GM12891 (cell line): ENCODE measurements around the gene URGCP.

Experiments
- DNase-seq: peaks from one replicate; pipeline ENCODE4 v3.0.0; 2011; ENCODE audit warnings: low spot score; ENCODE audit not compliant: insufficient read length
- FAIRE-seq: peaks from 2 replicates; lab custom pipeline; 2011; peaks lifted over from hg19 to GRCh38; lab: Jason Lieb, UNC
- PAX5 ChIP-seq: IDR thresholded peaks from 2 replicates; pipeline ENCODE4 v1.6.1; 2011; ENCODE audit warnings: low read length, moderate library complexity, mild to moderate bottlenecking; ENCODE audit not compliant: insufficient read depth, severe bottlenecking
- POLR2A ChIP-seq: IDR thresholded peaks from 2 replicates; pipeline ENCODE4 v1.6.1; 2011; ENCODE audit warnings: low read depth, low read length, control low read depth
- POLR2AphosphoS5 ChIP-seq: IDR thresholded peaks from 2 replicates; pipeline ENCODE4 v1.6.1; 2011; ENCODE audit warnings: low read depth, low read length, control low read depth
- POU2F2 ChIP-seq: IDR thresholded peaks from 2 replicates; pipeline ENCODE4 v1.6.1; 2011; ENCODE audit warnings: low read depth, mild to moderate bottlenecking, control low read depth, low read length, moderate library complexity
- SPI1 ChIP-seq: IDR thresholded peaks from 2 replicates; pipeline ENCODE4 v1.6.1; 2011; ENCODE audit warnings: low read depth, low read length, control low read depth
- TAF1 ChIP-seq: IDR thresholded peaks from 2 replicates; pipeline ENCODE4 v1.6.1; 2011; ENCODE audit warnings: low read depth, low read length, control low read depth

Gene URGCP

DNA sequence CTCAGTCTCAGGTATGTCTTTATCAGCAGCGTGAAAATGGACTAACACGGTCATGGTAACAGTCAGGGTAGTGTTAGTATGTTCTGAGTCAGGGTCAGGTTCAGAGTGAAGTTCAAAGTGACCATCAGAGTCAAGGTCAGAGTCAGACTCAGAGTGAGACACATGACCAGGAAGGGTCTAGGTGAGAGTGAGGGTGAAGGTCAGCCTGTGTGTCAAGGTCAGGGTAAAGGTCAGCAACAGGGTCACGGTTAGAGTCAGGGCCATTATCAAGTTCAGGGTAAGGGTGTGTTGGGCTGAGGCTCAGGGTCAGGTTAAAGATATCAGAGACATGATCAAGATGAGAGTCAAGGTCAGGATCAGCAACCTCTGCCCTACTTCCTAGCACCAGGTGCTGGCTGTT lies 41.1 kb downstream of the URGCP start:
- FAIRE-seq (no peak), DNase-seq (no peak)
- TF ChIP-seq POLR2AphosphoS5 (0 out of 2 replicates have a peak, but pooled peaks have one; percentile 41), PAX5 (no peak)

DNA sequence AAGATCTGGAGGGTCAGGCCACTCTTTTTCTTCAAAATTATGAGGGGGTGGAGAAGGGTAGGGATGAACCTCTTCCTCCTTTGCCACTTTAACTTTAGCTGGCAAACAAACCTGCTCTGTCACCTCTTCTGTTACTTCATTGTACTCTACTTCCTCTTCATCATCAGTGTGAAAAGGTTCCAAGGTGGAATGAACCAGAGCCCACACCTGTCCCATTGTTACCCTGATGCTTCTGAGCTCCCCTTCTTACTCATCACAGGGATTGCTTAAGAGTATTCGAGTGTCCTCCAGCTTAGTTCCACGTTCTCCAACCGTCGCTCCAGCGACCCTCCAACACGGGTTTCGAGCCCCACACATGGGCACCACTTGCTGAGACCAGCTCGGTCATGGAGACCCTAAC lies 42.3 kb downstream of the URGCP start:
- TF ChIP-seq POLR2AphosphoS5 (no peak), PAX5 (no peak), SPI1 (no peak), TAF1 (no peak), POU2F2 (no peak), POLR2A (no peak)
- DNase-seq (no peak), FAIRE-seq (no peak)

DNA sequence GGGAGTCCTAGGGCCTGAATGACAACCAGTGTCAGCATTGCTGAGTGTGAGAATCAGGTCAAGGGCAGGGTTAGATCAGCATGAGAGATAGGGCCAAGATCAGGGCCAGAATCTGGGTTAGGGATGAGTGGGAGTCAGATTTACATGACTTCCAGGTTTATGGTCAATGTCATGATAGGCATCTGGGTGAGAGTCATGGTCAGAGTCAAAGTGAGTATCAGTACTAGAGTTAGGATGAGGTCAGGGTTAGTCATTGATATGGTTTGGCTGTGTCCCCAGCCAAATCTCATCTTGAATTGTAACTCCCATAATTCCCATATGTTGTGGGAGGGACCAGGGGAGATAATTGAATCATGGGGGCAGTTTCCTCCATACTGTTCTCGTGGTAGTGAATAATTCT lies 49.4 kb downstream of the URGCP start:
- TF ChIP-seq POU2F2, result no peak
- TF ChIP-seq TAF1, result no peak
- no peak for TF ChIP-seq POLR2AphosphoS5
- no peak for TF ChIP-seq POLR2A
- TF ChIP-seq SPI1, result no peak
- no peak for TF ChIP-seq PAX5
- FAIRE-seq (no peak), DNase-seq (no peak)

DNA sequence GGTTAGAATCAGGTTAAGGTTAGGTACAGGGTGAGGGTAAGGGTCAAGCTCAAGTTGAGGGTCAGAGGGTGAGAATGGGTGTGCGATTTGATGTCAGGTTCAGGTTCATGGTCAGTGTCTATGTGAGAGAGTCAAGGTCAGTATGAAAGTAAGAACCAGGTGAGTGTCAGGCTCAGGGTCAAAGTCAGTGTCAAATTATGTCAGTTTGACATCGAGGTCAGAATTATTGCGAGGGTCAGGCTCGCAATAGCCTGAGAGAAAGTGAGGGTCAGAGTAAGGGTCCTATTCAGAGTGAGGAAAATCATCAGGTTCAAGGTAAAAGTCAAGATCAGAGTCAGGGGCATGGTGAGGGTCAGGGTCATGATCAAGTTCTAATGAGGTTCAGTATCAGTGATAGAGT lies 50.1 kb downstream of the URGCP start:
- DNase-seq (no peak), FAIRE-seq (no peak)
- TF ChIP-seq TAF1, result no peak
- no peak for TF ChIP-seq SPI1
- no peak for TF ChIP-seq PAX5

DNA sequence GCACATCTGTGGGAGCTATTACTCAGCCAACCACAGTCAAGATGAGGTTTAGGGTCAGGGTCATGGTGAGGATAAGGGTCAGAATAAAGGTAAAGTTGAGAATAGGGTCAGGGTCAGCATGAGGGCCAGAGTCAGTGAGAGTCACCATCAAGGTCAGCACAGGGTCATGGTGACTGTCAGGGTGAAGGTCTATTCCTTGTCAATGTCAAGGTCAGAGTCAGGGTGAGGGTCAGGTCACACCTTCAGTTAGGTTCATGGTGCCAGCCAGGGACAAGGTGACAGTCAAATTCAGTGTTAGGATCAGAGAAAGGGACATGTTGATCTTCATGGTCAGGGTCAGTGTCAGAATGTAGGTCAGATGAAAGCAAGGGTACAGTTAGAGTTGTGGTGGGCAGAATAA lies 51.2 kb downstream of the URGCP start:
- TF ChIP-seq POLR2AphosphoS5, result no peak
- TF ChIP-seq POLR2A, result no peak
- TF ChIP-seq SPI1, result no peak
- no peak for TF ChIP-seq TAF1
- FAIRE-seq (no peak), DNase-seq (no peak)

DNA sequence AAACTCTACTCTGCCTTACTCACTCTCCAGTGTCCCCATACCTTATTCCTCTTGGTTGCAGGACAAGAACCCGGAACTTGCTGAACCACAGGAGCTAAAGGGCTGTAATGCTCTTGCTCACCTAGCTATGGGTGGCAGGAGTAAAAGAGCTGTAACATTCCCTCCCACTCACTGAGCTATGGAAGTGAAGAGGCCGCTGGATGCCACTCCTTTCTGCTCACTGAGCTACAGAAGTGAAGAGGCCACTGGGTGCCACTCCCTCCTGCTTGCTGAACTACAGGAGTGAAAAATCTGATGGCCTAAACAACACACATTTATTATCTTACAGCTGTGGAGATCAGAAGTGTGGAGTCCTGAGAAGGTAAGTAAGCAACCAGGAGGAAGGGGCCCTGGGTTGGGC lies 54.6 kb downstream of the URGCP start:
- FAIRE-seq (no peak), DNase-seq (no peak)
- TF ChIP-seq POLR2A, result no peak
- no peak for TF ChIP-seq POLR2AphosphoS5
- no peak for TF ChIP-seq POU2F2

DNA sequence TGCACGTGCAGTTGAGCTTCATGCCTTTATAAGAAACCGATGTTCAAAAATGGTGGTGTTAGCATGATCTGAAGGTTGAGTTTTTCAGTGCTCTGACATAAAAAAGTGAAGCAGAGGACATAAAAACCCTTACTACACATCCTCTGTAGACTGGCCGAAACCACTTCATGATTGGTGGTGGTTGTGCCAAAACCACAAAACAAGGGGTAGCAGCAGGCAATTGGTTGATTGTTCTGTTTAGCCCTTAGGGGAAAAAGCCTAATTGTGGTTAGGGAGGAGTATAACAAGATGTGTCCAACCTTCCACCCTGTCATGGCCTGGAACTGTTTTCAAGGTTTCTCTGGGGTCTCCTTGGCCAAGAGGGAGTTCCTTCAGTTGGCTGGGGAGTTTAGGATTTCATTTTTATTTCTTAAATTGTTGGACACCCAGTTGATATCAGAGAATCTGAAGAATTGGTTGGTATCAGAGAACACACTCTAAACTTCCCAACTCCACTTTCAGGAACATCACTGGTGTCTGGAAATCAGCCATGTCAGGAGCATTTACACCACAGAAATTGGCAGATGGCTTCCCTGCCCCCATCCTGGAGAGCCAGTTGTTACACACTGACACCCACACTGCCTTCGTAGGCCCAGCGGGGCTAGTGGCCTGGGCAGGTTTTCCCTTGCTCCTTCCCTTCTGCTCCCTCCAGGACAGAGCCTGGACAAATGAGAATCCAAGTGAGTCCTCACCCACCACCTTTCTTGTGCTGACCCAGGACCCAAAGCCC lies 55.9 kb downstream of the URGCP start:
- TF ChIP-seq POLR2A (no peak), PAX5 (no peak), TAF1 (no peak), POU2F2 (no peak), SPI1 (no peak), POLR2AphosphoS5 (no peak)
- no peak for DNase-seq
- FAIRE-seq, result peak; percentile 62

DNA sequence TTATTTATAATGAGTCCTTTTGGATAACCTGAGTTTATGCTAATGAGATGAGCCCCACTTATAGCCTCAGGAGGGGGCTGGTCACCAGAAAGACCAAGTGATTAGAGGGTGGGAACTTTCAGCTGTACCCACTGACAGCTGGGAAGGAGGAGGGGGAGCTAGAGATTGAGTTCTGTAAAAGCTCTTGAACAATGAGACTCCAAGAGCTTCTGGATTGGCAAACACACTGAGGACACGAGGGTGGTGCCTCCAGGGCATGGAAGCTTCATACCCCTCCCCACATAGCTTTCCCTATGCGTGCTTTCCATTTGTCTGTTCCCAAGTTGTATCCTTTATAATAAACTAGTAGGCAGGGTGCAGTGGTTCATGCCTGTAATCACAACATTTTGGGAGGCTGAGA lies 57.3 kb downstream of the URGCP start:
- FAIRE-seq (no peak), DNase-seq (no peak)
- TF ChIP-seq POU2F2, result no peak
- no peak for TF ChIP-seq POLR2A
- no peak for TF ChIP-seq PAX5
- TF ChIP-seq POLR2AphosphoS5, result no peak
- TF ChIP-seq TAF1, result no peak
- no peak for TF ChIP-seq SPI1

DNA sequence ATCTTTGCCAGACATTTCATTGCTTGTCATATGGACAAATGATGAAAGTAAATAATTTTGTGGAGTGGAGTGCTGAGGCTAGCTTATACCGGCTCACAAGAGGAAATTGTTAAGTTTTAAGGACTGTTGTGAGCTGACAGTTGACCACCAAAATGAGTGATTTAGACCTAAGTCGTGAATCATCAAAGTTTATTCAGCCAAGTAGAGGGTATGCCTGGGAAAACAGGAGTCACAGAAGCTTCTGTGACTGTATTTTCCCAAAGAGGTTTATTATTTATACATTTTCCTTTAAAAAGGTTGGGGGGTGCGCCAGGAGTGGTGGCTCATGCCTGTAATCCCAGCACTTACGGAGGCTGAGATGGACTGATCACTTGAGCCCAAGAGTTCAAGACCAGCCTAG lies 58.9 kb downstream of the URGCP start:
- FAIRE-seq, result no peak
- no peak for DNase-seq
- TF ChIP-seq PAX5 (no peak), SPI1 (no peak), TAF1 (no peak), POLR2A (no peak), POLR2AphosphoS5 (no peak), POU2F2 (no peak)

DNA sequence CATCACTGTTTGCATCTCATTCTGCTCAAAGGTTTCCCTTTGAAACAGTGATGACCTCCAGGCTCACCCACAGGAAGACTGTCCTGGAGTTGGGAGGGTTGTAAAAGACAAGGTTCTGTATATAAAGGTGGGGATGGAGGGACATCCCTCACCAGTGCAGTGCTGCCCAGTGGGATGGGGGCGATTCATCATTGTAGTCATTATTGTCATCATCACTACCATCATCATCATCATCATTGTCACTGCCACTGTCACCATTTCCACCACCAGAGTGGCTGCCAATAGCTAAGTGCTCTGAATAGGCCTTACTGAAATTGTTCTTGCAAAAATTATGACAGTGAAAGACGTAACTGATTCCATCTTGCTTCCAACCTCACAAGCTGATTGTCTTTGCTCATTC lies 61.7 kb downstream of the URGCP start:
- TF ChIP-seq TAF1, result no peak
- no peak for TF ChIP-seq PAX5
- no peak for TF ChIP-seq POLR2AphosphoS5
- no peak for TF ChIP-seq SPI1
- no peak for TF ChIP-seq POU2F2
- FAIRE-seq (no peak), DNase-seq (no peak)

DNA sequence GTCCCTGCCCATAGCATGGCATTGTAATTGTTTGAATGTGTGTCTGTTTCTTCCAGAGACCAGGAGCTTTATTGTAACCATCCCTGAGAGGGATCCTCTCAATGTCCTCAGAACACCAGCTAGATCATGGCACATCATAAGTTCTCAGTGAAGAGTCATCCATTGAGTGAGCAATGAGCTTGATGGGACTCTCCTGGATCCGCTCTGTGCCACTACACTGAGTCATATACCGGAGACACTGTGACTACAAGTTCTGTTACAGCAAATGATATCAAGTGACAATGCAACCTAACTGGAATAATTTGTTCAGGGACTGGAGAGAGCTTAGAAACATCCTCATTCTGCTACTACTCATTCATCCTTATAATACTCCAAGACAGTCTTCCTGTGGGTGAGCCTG lies 62.1 kb downstream of the URGCP start:
- no peak for DNase-seq
- FAIRE-seq, result no peak
- TF ChIP-seq POU2F2, result no peak
- no peak for TF ChIP-seq SPI1
- TF ChIP-seq TAF1, result no peak
- no peak for TF ChIP-seq POLR2AphosphoS5
- TF ChIP-seq POLR2A, result no peak
- TF ChIP-seq PAX5, result no peak
